ENCODE results near the gene SETMAR.

Gene SETMAR

GRCh38 chr3:4303187-4304123 lies at the start of gene SETMAR:
Gene SETMAR, plus strand, starts transcription at chr3:4303369. Its CDS starts 2 bp downstream, at chr3:4303371.
- Histone ChIP-seq H3K27ac (ENCODE audit: low read length) (peak within 1 kb of the TSS; percentile 93), H3K9me3 (ENCODE audit: insufficient read depth, low read length, severe bottlenecking) (no peaks in the 10 kb centered on the region), H4K20me1 (ENCODE audit: insufficient read depth, low read length) (no peaks in the 10 kb centered on the region; the same call in 1 of the 2 replicates), H3K4me1 (ENCODE audit: insufficient read depth, low read length) (peaks cover 30% of the 10 kb centered on the region), H3K36me3 (ENCODE audit: insufficient read depth, low read length) (peaks cover 19% of the 10 kb centered on the region; the same call in 1 of the 2 replicates), H3K27me3 (ENCODE audit: insufficient read depth, low read length, poor library complexity) (no peaks in the 10 kb centered on the region), H3K4me3 (ENCODE audit: low read depth in 1 of 2, low read length in 2 of 2) (peak within 1 kb of the TSS; percentile 61 to 71), H3K9ac (ENCODE audit: low read depth, low read length) (peak within 1 kb of the TSS; percentile 82), H3K4me2 (ENCODE audit: insufficient read depth, low read length) (peak within 1 kb of the TSS; percentile 64), H3K79me2 (ENCODE audit: insufficient read depth, low read length) (peaks cover 47% of the 10 kb centered on the region), H2AFZ (ENCODE audit: low read depth, low read length) (peak within 1 kb of the TSS; percentile 80)
- TF ChIP-seq EZH2 (IDR thresholded peaks at IDR 0.05; ENCODE audit: borderline replicate concordance, low read depth, low read length, severe bottlenecking) (no peak), CTCF (IDR thresholded peaks at IDR 0.05; ENCODE audit: borderline replicate concordance, extremely low read depth, low read length, poor library complexity, severe bottlenecking) (no peak)
- ATAC-seq (ENCODE audit: insufficient read depth, low read depth) (peak; percentile 88), DNase-seq (peak; percentile 91)

GRCh38 chr3:4261406-4261805 lies 41.8 kb upstream of the SETMAR start:
- no peaks in the 10 kb centered on the region for H3K27me3 ChIP-seq (ENCODE audit: insufficient read depth, low read length, poor library complexity)
- H3K9me3 ChIP-seq (ENCODE audit: insufficient read depth, low read length, severe bottlenecking): no peaks in the 10 kb centered on the region
- H3K9ac ChIP-seq (ENCODE audit: low read depth, low read length): no peak overlapping the region
- TF ChIP-seq EZH2 (IDR thresholded peaks at IDR 0.05; ENCODE audit: borderline replicate concordance, low read depth, low read length, severe bottlenecking): no peak
- TF ChIP-seq CTCF (IDR thresholded peaks at IDR 0.05; ENCODE audit: borderline replicate concordance, extremely low read depth, low read length, poor library complexity, severe bottlenecking): no peak
- DNase-seq (no peak), ATAC-seq (ENCODE audit: insufficient read depth, low read depth) (no peak)
- H3K79me2 ChIP-seq (ENCODE audit: insufficient read depth, low read length): no peaks in the 10 kb centered on the region
- no peaks in the 10 kb centered on the region for H4K20me1 ChIP-seq (ENCODE audit: insufficient read depth, low read length)
- H3K4me2 ChIP-seq (ENCODE audit: insufficient read depth, low read length): no peak overlapping the region
- H3K4me3 ChIP-seq (ENCODE audit: low read depth in 1 of 2, low read length in 2 of 2): no peak overlapping the region
- H2AFZ ChIP-seq (ENCODE audit: low read depth, low read length): no peak overlapping the region
- H3K27ac ChIP-seq (ENCODE audit: low read length): no peak overlapping the region
- H3K36me3 ChIP-seq (ENCODE audit: insufficient read depth, low read length): no peaks in the 10 kb centered on the region
- no peaks in the 10 kb centered on the region for H3K4me1 ChIP-seq (ENCODE audit: insufficient read depth, low read length)

- Histone ChIP-seq H3K9me3 (ENCODE audit: insufficient read depth, low read length, severe bottlenecking) (no peaks in the 10 kb centered on the region), H3K4me2 (ENCODE audit: insufficient read depth, low read length) (no peak overlapping the region), H3K4me3 (ENCODE audit: low read depth in 1 of 2, low read length in 2 of 2) (no peak overlapping the region), H2AFZ (ENCODE audit: low read depth, low read length) (no peak overlapping the region), H3K36me3 (ENCODE audit: insufficient read depth, low read length) (no peaks in the 10 kb centered on the region), H3K79me2 (ENCODE audit: insufficient read depth, low read length) (no peaks in the 10 kb centered on the region), H3K9ac (ENCODE audit: low read depth, low read length) (no peak overlapping the region), H3K27me3 (ENCODE audit: insufficient read depth, low read length, poor library complexity) (no peaks in the 10 kb centered on the region), H3K4me1 (ENCODE audit: insufficient read depth, low read length) (no peaks in the 10 kb centered on the region), H4K20me1 (ENCODE audit: insufficient read depth, low read length) (no peaks in the 10 kb centered on the region), H3K27ac (ENCODE audit: low read length) (no peak overlapping the region)
- TF ChIP-seq EZH2 (IDR thresholded peaks at IDR 0.05; ENCODE audit: borderline replicate concordance, low read depth, low read length, severe bottlenecking) (no peak), CTCF (IDR thresholded peaks at IDR 0.05; ENCODE audit: borderline replicate concordance, extremely low read depth, low read length, poor library complexity, severe bottlenecking) (no peak)
- DNase-seq: no peak
- ATAC-seq (ENCODE audit: insufficient read depth, low read depth): no peak
Observed at GRCh38 chr3:4264040-4264439, 39.1 kb upstream of the SETMAR start.

Measured in DND-41 (cell line).